ENCODE measurements around the gene MCM9. TPM values are rescaled to one million over a fixed set of nuclear protein-coding genes. Genes with fewer than 3 reads are reported as not detected.

The MCM9 gene
- total and polyA plus RNA-seq, 7 donors, result 1.6 to 5.6 (median 4.6) TPM

DNA sequence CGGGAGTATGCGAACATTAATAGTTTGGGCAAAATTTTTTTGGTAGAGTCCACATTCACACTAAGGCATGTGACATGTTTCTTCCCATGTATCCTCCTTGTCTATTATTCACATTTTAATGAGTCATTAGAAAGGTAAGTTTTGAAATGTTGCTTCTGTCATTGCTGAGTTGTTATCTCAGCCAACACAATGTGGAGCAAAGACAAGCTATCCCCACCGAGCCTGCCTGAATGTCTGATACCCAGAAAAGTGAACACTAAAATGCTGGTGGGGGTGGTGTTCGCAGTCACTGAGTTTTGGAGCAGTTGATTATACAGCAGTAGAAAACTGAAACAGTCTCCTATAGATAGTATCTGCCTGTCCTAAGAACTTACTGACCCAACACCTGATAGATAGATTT is 109.3 kb downstream of the MCM9 start:
- H3K27me3 ChIP-seq (ENCODE audit: insufficient read depth in 3 of 3, low read length in 2 of 3), result no peaks in the 10 kb centered on the region
- intact Hi-C loops (cut with DNase I), result no loop called here
- no peak overlapping the region for H3K27ac ChIP-seq
- 97 to 98% (median 97%) methylated on average over 4 of the region's 4 CpGs for WGBS, 3 donors
- H3K9me3 ChIP-seq, result no peaks in the 10 kb centered on the region
- H3K4me3 ChIP-seq, result no peak overlapping the region
- no peak for DNase-seq
- peaks cover 5 to 66% of the 10 kb centered on the region in 2 donors for H3K36me3 ChIP-seq (ENCODE audit: insufficient read depth in 1 of 2, low read depth in 1 of 2)
- no peak for ATAC-seq
- H3K4me1 ChIP-seq, result peaks cover 3% of the 10 kb centered on the region
- no peak for TF ChIP-seq CTCF (IDR thresholded peaks at IDR 0.05)

DNA sequence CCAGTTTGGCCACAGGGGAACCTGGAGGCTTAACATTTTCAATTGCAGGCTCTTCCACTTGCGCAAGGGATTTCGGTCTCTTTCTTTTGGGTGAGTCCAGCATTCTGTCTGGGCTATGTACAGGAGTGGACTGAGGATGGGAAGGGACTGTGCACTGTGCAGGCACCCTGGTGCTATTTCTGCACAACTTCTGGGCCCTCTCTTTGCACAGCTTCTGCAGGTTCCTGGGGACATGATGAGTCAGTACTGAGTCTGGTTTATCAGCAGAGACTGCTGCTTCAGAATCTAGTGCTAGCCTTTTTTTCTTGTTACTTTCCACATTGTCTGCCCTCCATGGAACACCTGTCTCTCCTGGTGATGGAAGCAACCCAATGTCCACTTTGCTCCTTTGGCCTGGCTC is 119.5 kb downstream of the MCM9 start:
- DNase-seq (no peak), ATAC-seq (no peak)
- WGBS, 3 donors, result 86 to 93% (median 92%) methylated on average over 2 of the region's 2 CpGs
- Histone ChIP-seq H3K36me3 (ENCODE audit: insufficient read depth in 1 of 2, low read depth in 1 of 2) (peaks cover 0 to 25% of the 10 kb centered on the region in 2 donors), H3K4me3 (no peak overlapping the region), H3K9me3 (no peaks in the 10 kb centered on the region), H3K27me3 (ENCODE audit: insufficient read depth in 3 of 3, low read length in 2 of 3) (no peaks in the 10 kb centered on the region), H3K27ac (no peak overlapping the region), H3K4me1 (no peaks in the 10 kb centered on the region)
- intact Hi-C loops (cut with DNase I), result no loop called here
- no peak for TF ChIP-seq CTCF (IDR thresholded peaks at IDR 0.05)

DNA sequence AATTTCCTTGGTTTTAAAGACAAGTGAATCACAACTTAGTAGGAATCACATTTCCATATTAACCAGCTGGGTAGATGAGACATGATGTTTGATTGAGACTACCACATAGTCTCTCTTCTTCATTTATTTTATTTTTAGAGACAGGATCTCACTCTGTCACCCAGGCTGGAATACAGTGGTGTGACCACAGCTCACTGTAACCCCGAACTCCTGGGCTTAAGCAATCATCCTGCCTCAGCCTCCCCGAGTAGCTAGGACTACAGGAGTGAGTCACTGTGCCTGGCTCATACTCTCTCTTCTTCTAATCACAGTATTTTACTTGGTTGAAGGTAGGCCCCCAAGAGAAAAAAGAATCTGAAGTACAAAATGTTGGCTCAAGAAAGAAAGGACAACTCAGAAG is 121.2 kb downstream of the MCM9 start:
- H3K4me1 ChIP-seq, result no peaks in the 10 kb centered on the region
- no peaks in the 10 kb centered on the region for H3K27me3 ChIP-seq (ENCODE audit: insufficient read depth in 3 of 3, low read length in 2 of 3)
- TF ChIP-seq CTCF (IDR thresholded peaks at IDR 0.05), result no peak
- H3K4me3 ChIP-seq, result no peak overlapping the region
- H3K9me3 ChIP-seq, result no peaks in the 10 kb centered on the region
- intact Hi-C loops (cut with DNase I), result no loop called here
- H3K36me3 ChIP-seq (ENCODE audit: insufficient read depth in 1 of 2, low read depth in 1 of 2), result peaks cover 0 to 25% of the 10 kb centered on the region in 2 donors
- DNase-seq, result no peak
- no peak overlapping the region for H3K27ac ChIP-seq
- peak; percentile 67 to 82 (median 72) for ATAC-seq
- WGBS, 3 donors, result 57 to 71% (median 64%) methylated on average over 2 of the region's 2 CpGs

DNA sequence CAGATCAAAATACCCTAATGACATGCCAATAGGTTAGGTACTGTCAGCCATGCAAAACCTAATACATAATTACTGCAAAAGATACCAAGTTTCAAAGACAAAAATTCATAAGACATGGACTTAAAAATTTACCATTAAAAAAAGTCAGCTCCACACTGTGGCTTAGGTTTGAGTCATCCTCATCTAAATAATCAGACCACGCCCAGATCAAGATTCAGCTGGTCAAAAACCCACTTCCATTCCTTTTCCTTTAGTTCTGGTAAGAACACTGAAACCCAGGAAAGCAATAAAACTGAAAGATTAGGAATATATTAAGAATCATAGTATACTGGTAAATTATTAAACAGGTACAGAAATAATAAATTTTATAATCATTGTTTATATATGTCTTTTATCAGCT is 122.0 kb downstream of the MCM9 start:
- DNase-seq, result no peak
- intact Hi-C loops (cut with DNase I), result no loop called here
- Histone ChIP-seq H3K4me1 (no peaks in the 10 kb centered on the region), H3K27ac (no peak overlapping the region), H3K4me3 (no peak overlapping the region), H3K27me3 (ENCODE audit: insufficient read depth in 3 of 3, low read length in 2 of 3) (no peaks in the 10 kb centered on the region), H3K9me3 (no peaks in the 10 kb centered on the region), H3K36me3 (ENCODE audit: insufficient read depth in 1 of 2, low read depth in 1 of 2) (peaks cover 0 to 25% of the 10 kb centered on the region in 2 donors)
- WGBS, 3 donors, result 89 to 95% (median 92%) methylated on average over 1 of the region's 1 CpG
- no peak for TF ChIP-seq CTCF (IDR thresholded peaks at IDR 0.05)
- ATAC-seq, result no peak

DNA sequence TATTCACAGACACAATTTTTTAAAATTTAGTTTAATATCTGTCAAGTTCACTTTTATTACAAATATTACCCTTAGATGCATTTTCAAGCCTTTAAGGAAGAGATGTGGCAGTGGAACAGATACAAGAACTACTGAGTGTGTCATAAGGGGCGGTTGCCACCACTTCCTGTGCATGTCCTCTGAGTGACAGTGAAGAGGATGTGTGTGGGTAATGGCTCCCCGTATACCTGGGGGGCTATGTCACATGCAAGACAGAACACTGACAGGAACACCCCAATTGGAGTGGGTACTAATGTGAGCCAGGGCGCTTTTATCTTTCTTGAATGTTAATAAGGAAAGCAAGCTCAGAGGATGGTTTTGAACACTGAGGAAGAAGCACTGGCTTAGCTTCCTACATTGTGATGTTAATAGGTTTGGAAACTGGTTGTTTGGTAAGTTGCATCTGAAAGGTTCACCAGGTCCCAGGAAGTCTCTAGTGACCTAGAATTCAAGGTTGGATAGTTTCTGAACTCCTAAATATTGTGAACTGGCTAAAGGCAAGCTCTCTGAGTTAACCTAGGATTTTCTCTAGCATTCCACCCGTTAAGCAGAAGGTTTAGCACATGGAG is 124.4 kb downstream of the MCM9 start:
- Histone ChIP-seq H3K9me3 (no peaks in the 10 kb centered on the region), H3K4me1 (no peaks in the 10 kb centered on the region), H3K27ac (no peak overlapping the region), H3K36me3 (ENCODE audit: insufficient read depth in 1 of 2, low read depth in 1 of 2) (peaks cover 0 to 12% of the 10 kb centered on the region in 2 donors), H3K27me3 (ENCODE audit: insufficient read depth in 3 of 3, low read length in 2 of 3) (no peaks in the 10 kb centered on the region), H3K4me3 (no peak overlapping the region)
- ATAC-seq, result no peak
- no peak for DNase-seq
- no peak for TF ChIP-seq CTCF (IDR thresholded peaks at IDR 0.05)
- intact Hi-C loops (cut with DNase I), result no loop called here
- WGBS, 3 donors, result 82 to 90% (median 88%) methylated on average over 4 of the region's 4 CpGs

Data from psoas muscle (tissue), 8 donors.